ENCODE results near the gene SLAMF1. TPM values are rescaled to one million over a fixed set of nuclear protein-coding genes. Genes with fewer than 3 reads are reported as not detected.

SLAMF1 gene
- total and polyA plus RNA-seq, 9 of the 15 experiments (the other 6 are each of a cell fraction or from before 2014, with no cell fraction given) = 0.04 to 0.17 (median 0.11) TPM; not detected in 4

- TF ChIP-seq, protein P1, sequence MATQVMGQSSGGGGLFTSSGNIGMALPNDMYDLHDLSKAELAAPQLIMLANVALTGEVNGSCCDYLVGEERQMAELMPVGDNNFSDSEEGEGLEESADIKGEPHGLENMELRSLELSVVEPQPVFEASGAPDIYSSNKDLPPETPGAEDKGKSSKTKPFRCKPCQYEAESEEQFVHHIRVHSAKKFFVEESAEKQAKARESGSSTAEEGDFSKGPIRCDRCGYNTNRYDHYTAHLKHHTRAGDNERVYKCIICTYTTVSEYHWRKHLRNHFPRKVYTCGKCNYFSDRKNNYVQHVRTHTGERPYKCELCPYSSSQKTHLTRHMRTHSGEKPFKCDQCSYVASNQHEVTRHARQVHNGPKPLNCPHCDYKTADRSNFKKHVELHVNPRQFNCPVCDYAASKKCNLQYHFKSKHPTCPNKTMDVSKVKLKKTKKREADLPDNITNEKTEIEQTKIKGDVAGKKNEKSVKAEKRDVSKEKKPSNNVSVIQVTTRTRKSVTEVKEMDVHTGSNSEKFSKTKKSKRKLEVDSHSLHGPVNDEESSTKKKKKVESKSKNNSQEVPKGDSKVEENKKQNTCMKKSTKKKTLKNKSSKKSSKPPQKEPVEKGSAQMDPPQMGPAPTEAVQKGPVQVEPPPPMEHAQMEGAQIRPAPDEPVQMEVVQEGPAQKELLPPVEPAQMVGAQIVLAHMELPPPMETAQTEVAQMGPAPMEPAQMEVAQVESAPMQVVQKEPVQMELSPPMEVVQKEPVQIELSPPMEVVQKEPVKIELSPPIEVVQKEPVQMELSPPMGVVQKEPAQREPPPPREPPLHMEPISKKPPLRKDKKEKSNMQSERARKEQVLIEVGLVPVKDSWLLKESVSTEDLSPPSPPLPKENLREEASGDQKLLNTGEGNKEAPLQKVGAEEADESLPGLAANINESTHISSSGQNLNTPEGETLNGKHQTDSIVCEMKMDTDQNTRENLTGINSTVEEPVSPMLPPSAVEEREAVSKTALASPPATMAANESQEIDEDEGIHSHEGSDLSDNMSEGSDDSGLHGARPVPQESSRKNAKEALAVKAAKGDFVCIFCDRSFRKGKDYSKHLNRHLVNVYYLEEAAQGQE (IDR thresholded peaks at IDR 0.05; ENCODE audit: borderline replicate concordance) = peak; percentile 97
- TF ChIP-seq, protein P1 (CRISPR knock-in tag; IDR thresholded peaks at IDR 0.05; ENCODE audit: low read depth) = no peak
- no peak for TF ChIP-seq DNMT1 (IDR thresholded peaks at IDR 0.05)
- peak; percentile 97 for TF ChIP-seq SMC3 (conservative IDR thresholded peaks at IDR 0.05; ENCODE audit: insufficient read depth, low read depth, low read length)
- no peak for TF ChIP-seq POLR2G (IDR thresholded peaks at IDR 0.05; ENCODE audit: low read depth, low read length)
- peak; percentile 43; the same call in 1 of the 2 replicates for TF ChIP-seq BRD4 (IDR thresholded peaks at IDR 0.05)
- TF ChIP-seq TFE3 (CRISPR knock-in tag; IDR thresholded peaks at IDR 0.05) = no peak
- no peak for TF ChIP-seq ZNF133 (CRISPR knock-in tag; IDR thresholded peaks at IDR 0.05)
- peak; percentile 16 for TF ChIP-seq NUFIP1 (IDR thresholded peaks at IDR 0.05; ENCODE audit: partially characterized antibody)
- TF ChIP-seq GATA2 (CRISPR knock-in tag; IDR thresholded peaks at IDR 0.05) = peak; percentile 28; the same call in 1 of the 2 replicates
- 0 out of 2 replicates have a peak, but pooled peaks have one; percentile 41 for TF ChIP-seq ESRRA (IDR thresholded peaks at IDR 0.05; ENCODE audit: borderline replicate concordance, low read depth)
- TF ChIP-seq RCOR1 (IDR thresholded peaks at IDR 0.05; ENCODE audit: borderline replicate concordance in 1 of 2, low read depth in 2 of 2, low read length in 2 of 2) = peak; percentile 53 to 94; a peak in 3 of 4 replicates
- TF ChIP-seq NRF1 (conservative IDR thresholded peaks at IDR 0.05 in 1 of 2, IDR thresholded peaks at IDR 0.05 in 1 of 2) = no peak
- 0 out of 2 replicates have a peak, but pooled peaks have one; percentile 27 for TF ChIP-seq MYNN (IDR thresholded peaks at IDR 0.05)
- TF ChIP-seq MYNN (CRISPR knock-in tag; IDR thresholded peaks at IDR 0.05) = no peak
- peak; percentile 39; the same call in 1 of the 2 replicates for TF ChIP-seq STAG1 (CRISPR knock-in tag; IDR thresholded peaks at IDR 0.05; ENCODE audit: borderline replicate concordance)
- TF ChIP-seq HEY1 (CRISPR knock-in tag; IDR thresholded peaks at IDR 0.05; ENCODE audit: borderline replicate concordance) = 0 out of 2 replicates have a peak, but pooled peaks have one; percentile 20
- TF ChIP-seq ELF2 (CRISPR knock-in tag; IDR thresholded peaks at IDR 0.05) = no peak
- TF ChIP-seq MECOM (CRISPR knock-in tag; IDR thresholded peaks at IDR 0.05) = no peak
- peak; percentile 99 to 100 for TF ChIP-seq RAD21 (CRISPR knock-in tag; conservative IDR thresholded peaks at IDR 0.05 in 1 of 2, IDR thresholded peaks at IDR 0.05 in 1 of 2)
Measured at GRCh38 chr1:160607011-160607671, 39.7 kb downstream of the SLAMF1 start (continued).
